Keratinocyte (primary cell): ENCODE measurements around the gene KCNIP2.

Source experiments
- EZH2 ChIP-seq: IDR thresholded peaks from one replicate; pipeline ENCODE4 v1.6.1; 2012; ENCODE audit warnings: inconsistent platforms, mild to moderate bottlenecking, low read length, moderate library complexity
- TF ChIP-seq, protein P1 (sequence below), 3 experiments: IDR thresholded peaks in 1 of 3; conservative IDR thresholded peaks in 1 of 3; optimal IDR thresholded peaks in 1 of 3; 2 replicates in 2 of 3; 3 replicates in 1 of 3; pipeline versions ENCODE3 to v1.5.1; 2011; ENCODE audit warnings: low read length in 3 of 3, mild to moderate bottlenecking in 3 of 3, moderate library complexity in 2 of 3, control low read depth in 1 of 3, inconsistent platforms in 1 of 3; ENCODE audit not compliant: insufficient read depth in 2 of 3; ENCODE audit errors: extremely low read depth in 1 of 3

DNA sequence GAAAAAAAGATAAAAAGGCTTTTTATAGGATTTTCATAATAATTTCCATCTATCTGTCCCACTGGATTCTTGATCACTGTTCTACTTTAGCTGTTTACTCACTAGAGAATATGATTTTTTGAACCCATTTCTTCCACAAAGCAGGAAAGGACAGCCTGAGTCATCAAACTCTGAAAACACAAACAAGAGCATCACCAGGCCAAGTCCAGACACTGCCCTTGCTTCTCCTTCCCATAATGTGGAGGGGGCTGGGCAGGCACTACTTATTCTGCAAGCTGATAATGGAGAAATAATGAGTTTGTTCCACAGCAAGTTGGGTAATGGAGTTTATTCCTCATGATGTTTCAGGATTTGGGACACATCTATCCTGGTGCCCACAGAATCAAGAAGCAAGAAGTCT lies 13.0 kb upstream of the KCNIP2 start:
- TF ChIP-seq, protein P1, sequence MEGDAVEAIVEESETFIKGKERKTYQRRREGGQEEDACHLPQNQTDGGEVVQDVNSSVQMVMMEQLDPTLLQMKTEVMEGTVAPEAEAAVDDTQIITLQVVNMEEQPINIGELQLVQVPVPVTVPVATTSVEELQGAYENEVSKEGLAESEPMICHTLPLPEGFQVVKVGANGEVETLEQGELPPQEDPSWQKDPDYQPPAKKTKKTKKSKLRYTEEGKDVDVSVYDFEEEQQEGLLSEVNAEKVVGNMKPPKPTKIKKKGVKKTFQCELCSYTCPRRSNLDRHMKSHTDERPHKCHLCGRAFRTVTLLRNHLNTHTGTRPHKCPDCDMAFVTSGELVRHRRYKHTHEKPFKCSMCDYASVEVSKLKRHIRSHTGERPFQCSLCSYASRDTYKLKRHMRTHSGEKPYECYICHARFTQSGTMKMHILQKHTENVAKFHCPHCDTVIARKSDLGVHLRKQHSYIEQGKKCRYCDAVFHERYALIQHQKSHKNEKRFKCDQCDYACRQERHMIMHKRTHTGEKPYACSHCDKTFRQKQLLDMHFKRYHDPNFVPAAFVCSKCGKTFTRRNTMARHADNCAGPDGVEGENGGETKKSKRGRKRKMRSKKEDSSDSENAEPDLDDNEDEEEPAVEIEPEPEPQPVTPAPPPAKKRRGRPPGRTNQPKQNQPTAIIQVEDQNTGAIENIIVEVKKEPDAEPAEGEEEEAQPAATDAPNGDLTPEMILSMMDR (optimal IDR thresholded peaks at IDR 0.05 in 1 of 3, IDR thresholded peaks at IDR 0.05 in 1 of 3, conservative IDR thresholded peaks at IDR 0.05 in 1 of 3; ENCODE audit: extremely low read depth in 1 of 3, insufficient read depth in 2 of 3, low read length in 3 of 3): no peak
- TF ChIP-seq EZH2: no peak
